ENCODE results near the gene CCDC30. TPM values are rescaled to one million over a fixed set of nuclear protein-coding genes. Genes with fewer than 3 reads are reported as not detected.

The CCDC30 gene
- 0.12 to 0.37 TPM (median 0.35 TPM) in 3 replicates for polyA plus RNA-seq
- 2.5 TPM for polyA plus RNA-seq (2011; ENCODE audit: low read depth)
- polyA plus RNA-seq (2011; cell fraction: cytosol; rRNA removed), result 0.13 and 0.75 TPM in 2 replicates
- polyA plus RNA-seq (2011; cell fraction: nucleus; rRNA removed), result 1.1 and 1.2 TPM in 2 replicates
- polyA plus RNA-seq (2012; ENCODE audit: low replicate concordance), result 0.42 and 2.0 TPM in 2 replicates
- 0.33 to 1.1 TPM in 2 of 3 replicates, not detected in the other for polyA minus RNA-seq
- polyA minus RNA-seq (2011; cell fraction: cytosol; rRNA and poly(A)+ RNA removed), result not detected
- 0.42 and 2.6 TPM in 2 replicates for polyA minus RNA-seq (2011; cell fraction: nucleus; rRNA and poly(A)+ RNA removed)

GRCh38 chr1:42462828-42463763 is at the start of gene CCDC30:
Gene CCDC30 (plus strand): TSS chr1:42463286. CDS start chr1:42480552, 17,266 bp downstream.
- DNase-seq (ENCODE audit: low read depth, low spot score), result peak; percentile 90
- peaks cover 1 to 3% of the 10 kb centered on the region in 2 experiments for H3K36me3 ChIP-seq (ENCODE audit: control insufficient read depth in 2 of 2, extremely low read depth in 1 of 2, insufficient read depth in 2 of 2, low read length in 2 of 2)
- H3K4me3 ChIP-seq (ENCODE audit: control insufficient read depth in 2 of 3, extremely low read depth in 1 of 3, insufficient read depth in 2 of 3, low read depth in 1 of 3, low read length in 3 of 3), result peak within 1 kb of the TSS; percentile 38 to 86 (median 83)
- H3K27ac ChIP-seq (ENCODE audit: control insufficient read depth, insufficient read depth, low read length), result peak within 1 kb of the TSS; percentile 37
- FAIRE-seq, result peak; percentile 100
- peaks cover 10% of the 10 kb centered on the region for H3K4me1 ChIP-seq (ENCODE audit: control insufficient read depth, extremely low read depth, insufficient read depth, low read length)
- peak within 1 kb of the TSS; percentile 33 for H3K9ac ChIP-seq (ENCODE audit: control insufficient read depth, extremely low read depth, insufficient read depth, low read length)
- dilution Hi-C loops (cut with MboI; ENCODE audit: extremely low pct_ligation_motif_present, low sequenced_read_pairs), result no loop called here
- no peak for TF ChIP-seq CTCF (optimal IDR thresholded peaks at IDR 0.05 in 1 of 3, IDR thresholded peaks at IDR 0.05 in 1 of 3, conservative IDR thresholded peaks at IDR 0.05 in 1 of 3; ENCODE audit: extremely low read depth in 1 of 3, insufficient read depth in 2 of 3, low read length in 3 of 3)
- no peak for TF ChIP-seq EZH2 (IDR thresholded peaks at IDR 0.05; ENCODE audit: low read length)
- H2AFZ ChIP-seq (ENCODE audit: control insufficient read depth, low read length), result peak within 1 kb of the TSS; percentile 83
- peak within 1 kb of the TSS; percentile 93 for H3K4me2 ChIP-seq (ENCODE audit: control insufficient read depth, extremely low read depth, insufficient read depth, low read depth, low read length)
- no peaks in the 10 kb centered on the region for H3K9me1 ChIP-seq (ENCODE audit: control insufficient read depth, extremely low read depth, insufficient read depth, low read length)
- no peaks in the 10 kb centered on the region for H4K20me1 ChIP-seq (ENCODE audit: control insufficient read depth, extremely low read depth, insufficient read depth, low read length)
- no peaks in the 10 kb centered on the region for H3K27me3 ChIP-seq (ENCODE audit: control insufficient read depth, extremely low read depth, insufficient read depth, low read length)
- H3K79me2 ChIP-seq (ENCODE audit: control insufficient read depth, insufficient read depth, low read length), result peaks cover under 1% of the 10 kb centered on the region
- H3K9me3 ChIP-seq (ENCODE audit: control insufficient read depth, low read depth, low read length), result no peaks in the 10 kb centered on the region

GRCh38 chr1:42414551-42415496 is 48.3 kb upstream of the CCDC30 start:
- H3K27ac ChIP-seq (ENCODE audit: control insufficient read depth, insufficient read depth, low read length), result no peak overlapping the region
- H3K9me3 ChIP-seq (ENCODE audit: control insufficient read depth, low read depth, low read length), result no peaks in the 10 kb centered on the region
- H3K4me2 ChIP-seq (ENCODE audit: control insufficient read depth, extremely low read depth, insufficient read depth, low read depth, low read length), result no peak overlapping the region
- H3K79me2 ChIP-seq (ENCODE audit: control insufficient read depth, insufficient read depth, low read length), result no peaks in the 10 kb centered on the region
- no peaks in the 10 kb centered on the region for H4K20me1 ChIP-seq (ENCODE audit: control insufficient read depth, extremely low read depth, insufficient read depth, low read length)
- no peak for DNase-seq (ENCODE audit: low read depth, low spot score)
- TF ChIP-seq EZH2 (IDR thresholded peaks at IDR 0.05; ENCODE audit: low read length) (no peak), CTCF (optimal IDR thresholded peaks at IDR 0.05 in 1 of 3, IDR thresholded peaks at IDR 0.05 in 1 of 3, conservative IDR thresholded peaks at IDR 0.05 in 1 of 3; ENCODE audit: extremely low read depth in 1 of 3, insufficient read depth in 2 of 3, low read length in 3 of 3) (no peak)
- H3K27me3 ChIP-seq (ENCODE audit: control insufficient read depth, extremely low read depth, insufficient read depth, low read length), result peaks cover 15% of the 10 kb centered on the region
- no peaks in the 10 kb centered on the region for H3K9me1 ChIP-seq (ENCODE audit: control insufficient read depth, extremely low read depth, insufficient read depth, low read length)
- no peak overlapping the region for H2AFZ ChIP-seq (ENCODE audit: control insufficient read depth, low read length)
- H3K36me3 ChIP-seq (ENCODE audit: control insufficient read depth in 2 of 2, extremely low read depth in 1 of 2, insufficient read depth in 2 of 2, low read length in 2 of 2), result no peaks in the 10 kb centered on the region
- no peak for FAIRE-seq
- no peak overlapping the region for H3K4me3 ChIP-seq (ENCODE audit: control insufficient read depth in 2 of 3, extremely low read depth in 1 of 3, insufficient read depth in 2 of 3, low read depth in 1 of 3, low read length in 3 of 3)
- dilution Hi-C loops (cut with MboI; ENCODE audit: extremely low pct_ligation_motif_present, low sequenced_read_pairs), result no loop called here
- H3K4me1 ChIP-seq (ENCODE audit: control insufficient read depth, extremely low read depth, insufficient read depth, low read length), result no peaks in the 10 kb centered on the region
- no peak overlapping the region for H3K9ac ChIP-seq (ENCODE audit: control insufficient read depth, extremely low read depth, insufficient read depth, low read length)

Data from keratinocyte (primary cell).